ENCODE measurements around the gene FGF7.
"Not testable (repeated sequence)": the region's sequence is repeated elsewhere in the genome, so short reads cannot be mapped to it uniquely, and the experiment has no call there.

Gene FGF7

DNA sequence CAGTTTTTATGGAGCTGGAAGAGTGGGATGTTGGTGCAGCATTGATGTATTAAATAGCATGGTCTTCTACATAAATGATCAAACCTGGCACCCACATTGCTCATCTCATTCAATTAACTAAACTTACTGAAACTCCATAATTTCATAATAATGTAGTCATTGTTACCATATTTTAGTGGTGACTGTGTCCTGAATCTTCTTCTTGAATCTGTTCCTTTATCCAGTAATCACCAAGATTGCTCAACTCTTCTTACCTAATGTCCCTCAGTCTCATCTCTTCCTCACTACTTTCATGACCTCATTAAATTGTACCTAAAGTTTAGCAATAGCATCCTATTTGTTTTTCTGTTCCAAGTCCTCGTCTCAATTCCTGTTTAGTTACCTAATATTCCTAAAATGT, 69.8 kb downstream of the FGF7 start:
- DNase-seq (ENCODE audit: low read depth in 2 of 3, low spot score in 1 of 3): no peak

DNA sequence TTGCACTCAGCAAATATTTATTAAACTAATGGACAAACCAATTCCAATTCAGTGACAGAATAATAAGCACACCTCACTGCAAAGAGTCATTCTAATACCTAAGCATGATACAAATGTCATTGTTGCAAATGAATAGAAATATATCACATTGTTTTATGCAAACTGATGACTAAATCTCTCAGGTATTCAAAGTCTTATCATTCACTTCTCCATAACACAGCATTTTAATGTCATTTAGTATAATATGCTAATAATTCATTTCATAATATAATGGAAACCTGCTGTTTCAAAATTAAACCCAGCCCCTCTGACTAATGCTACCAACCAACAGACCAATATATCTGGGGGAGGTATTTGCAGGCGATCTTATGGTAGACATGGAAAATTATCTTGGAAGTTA, 71.8 kb downstream of the FGF7 start:
- no peak for DNase-seq (ENCODE audit: low read depth in 2 of 3, low spot score in 1 of 3)

GRCh38 chr15:49495993-49496753, 73.1 kb downstream of the FGF7 start:
- DNase-seq (ENCODE audit: low read depth in 2 of 3, low spot score in 1 of 3): no peak

- no peak for DNase-seq (ENCODE audit: low read depth in 2 of 3, low spot score in 1 of 3)
Observed at GRCh38 chr15:49501586-49501985, 78.5 kb downstream of the FGF7 start.

- no peak for DNase-seq (ENCODE audit: low read depth in 2 of 3, low spot score in 1 of 3)
Observed at GRCh38 chr15:49506341-49506740, 83.3 kb downstream of the FGF7 start.

DNA sequence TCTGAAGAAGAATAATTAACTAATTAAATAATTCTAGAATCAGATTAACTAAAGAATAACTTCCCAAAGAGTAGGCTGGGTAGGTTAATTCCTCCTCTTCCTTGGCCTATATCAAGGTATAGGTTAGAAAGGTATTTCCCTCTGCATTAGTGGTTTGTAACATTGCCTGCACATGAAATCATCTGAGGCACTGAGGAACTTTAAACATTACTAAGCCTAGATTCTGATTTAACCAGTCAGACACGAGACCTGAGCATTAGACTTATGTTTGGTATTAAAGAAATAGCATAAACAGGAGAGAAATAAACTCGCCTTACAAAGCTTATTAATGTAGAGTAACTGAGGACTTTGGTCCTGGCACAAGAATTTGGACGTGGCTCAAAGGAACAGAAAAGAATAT, 84.2 kb downstream of the FGF7 start:
- DNase-seq (ENCODE audit: low read depth in 2 of 3, low spot score in 1 of 3): no peak

DNA sequence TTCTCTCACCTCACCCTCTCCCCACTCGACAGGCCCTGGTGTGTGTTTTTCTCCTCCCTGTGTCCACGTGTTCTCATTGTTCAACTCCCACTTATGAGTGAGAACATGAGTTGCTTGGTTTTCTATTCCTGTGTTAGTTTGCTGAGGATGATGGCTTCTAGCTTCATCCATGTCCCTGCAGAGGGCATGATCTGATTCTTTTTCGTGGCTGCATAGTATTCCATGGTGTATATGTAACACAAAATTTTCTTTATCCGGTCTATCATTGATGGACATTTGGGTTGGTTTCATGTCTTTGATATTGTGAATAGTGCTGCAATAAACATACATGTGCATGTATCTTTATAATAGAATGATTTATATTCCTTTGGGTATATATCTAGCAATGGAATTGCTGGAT, 89.7 kb downstream of the FGF7 start:
- DNase-seq (ENCODE audit: low read depth in 2 of 3, low spot score in 1 of 3): not testable (repeated sequence)

- no peak for DNase-seq (ENCODE audit: low read depth in 2 of 3, low spot score in 1 of 3)
Observed at GRCh38 chr15:49521802-49522201, 98.8 kb downstream of the FGF7 start.

- no peak for DNase-seq (ENCODE audit: low read depth in 2 of 3, low spot score in 1 of 3)
Observed at GRCh38 chr15:49528289-49528688, 105.2 kb downstream of the FGF7 start.

- DNase-seq (ENCODE audit: low read depth in 2 of 3, low spot score in 1 of 3): no peak
Observed at GRCh38 chr15:49530092-49530491, 107.0 kb downstream of the FGF7 start.
